OCI-LY3 (cell line): ENCODE measurements around the gene CCDC170.

ENCODE experiments used
- CTCF ChIP-seq: fragments of 200-600, 300-600 bp; sonication (generic); IDR thresholded peaks from 2 replicates; pipeline ENCODE4 v1.5.1; 2014; ENCODE audit warnings: antibody characterized with exemption, low read length, low read depth
- EZH2phosphoT487 ChIP-seq: fragments of 200-600 bp; shearing (Covaris generic); IDR thresholded peaks from 2 replicates; pipeline ENCODE4 v1.6.1; 2018; ENCODE audit warnings: antibody characterized with exemption, mixed run types, low read depth

GRCh38 chr6:151577257-151577656 is 83.4 kb downstream of the CCDC170 start:
- TF ChIP-seq CTCF (no peak), EZH2phosphoT487 (no peak)
